Suppressor macrophage treated with lipopolysaccharide for 4 hours (primary cell): Measurements from ENCODE around the gene TGFB2.

Experiments
- DNase-seq: peaks from one replicate; pipeline ENCODE4 v3.0.0-alpha.2; 2020

TGFB2 gene

DNA sequence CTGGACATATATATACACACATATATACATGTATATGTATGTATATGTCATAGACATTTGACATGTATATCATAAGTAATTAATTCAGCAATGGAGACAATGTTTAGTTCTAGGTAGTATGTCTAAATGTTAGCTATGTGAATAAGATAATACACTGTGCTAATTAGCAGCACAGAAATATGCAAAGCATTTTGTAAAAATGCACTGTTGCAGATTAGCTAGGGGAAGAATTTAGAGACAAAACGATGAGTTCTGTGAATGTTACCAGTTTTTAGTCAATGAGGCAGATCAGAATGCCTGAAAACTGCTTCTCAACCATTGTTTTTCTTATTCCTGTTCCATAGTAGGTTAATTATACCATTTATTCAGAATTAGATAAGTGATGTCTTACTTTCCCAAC is 86.3 kb downstream of the TGFB2 start:
- DNase-seq = no peak

GRCh38 chr1:218433744-218434143 is 88.6 kb downstream of the TGFB2 start:
- no peak for DNase-seq

DNA sequence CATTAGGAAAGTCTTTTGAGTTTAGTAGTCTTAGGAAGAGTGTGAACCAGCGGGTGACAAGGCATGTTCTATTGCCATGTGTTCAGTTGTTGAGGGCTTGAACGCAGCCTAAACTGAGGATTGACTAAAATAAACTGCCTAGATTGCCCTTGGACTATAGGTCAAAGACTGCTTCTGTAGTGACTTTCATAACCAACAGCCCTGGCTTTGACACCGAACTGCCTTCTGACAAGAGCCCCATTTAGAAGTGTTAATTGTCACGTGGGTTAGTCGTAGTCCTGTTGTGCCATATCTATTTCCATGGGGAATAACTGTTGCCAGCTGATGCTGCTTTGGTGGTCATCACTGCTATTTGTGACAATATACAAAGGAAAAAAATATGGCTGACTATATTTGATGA is 90.4 kb downstream of the TGFB2 start:
- no peak for DNase-seq

GRCh38 chr1:218436346-218436745 is 91.2 kb downstream of the TGFB2 start:
- no peak for DNase-seq

DNA sequence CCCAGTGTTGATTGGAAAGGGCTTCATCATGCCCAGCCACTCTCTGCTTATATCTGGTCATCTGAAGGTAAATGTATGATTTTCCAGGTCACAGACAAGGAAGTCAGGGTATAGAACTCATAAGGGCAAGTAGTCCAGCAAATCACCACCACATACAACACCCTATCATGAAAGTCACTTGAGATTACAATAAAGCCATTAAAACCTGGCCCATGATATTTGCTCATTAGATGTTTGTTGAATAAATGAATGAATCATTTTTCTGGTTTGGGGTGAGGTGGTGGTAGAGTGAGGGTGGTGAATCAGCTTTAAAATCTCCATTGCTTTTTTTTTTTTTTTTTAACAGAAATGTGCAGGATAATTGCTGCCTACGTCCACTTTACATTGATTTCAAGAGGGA is 91.9 kb downstream of the TGFB2 start:
- DNase-seq = no peak

GRCh38 chr1:218439541-218440295 is 94.6 kb downstream of the TGFB2 start:
- no peak for DNase-seq

DNA sequence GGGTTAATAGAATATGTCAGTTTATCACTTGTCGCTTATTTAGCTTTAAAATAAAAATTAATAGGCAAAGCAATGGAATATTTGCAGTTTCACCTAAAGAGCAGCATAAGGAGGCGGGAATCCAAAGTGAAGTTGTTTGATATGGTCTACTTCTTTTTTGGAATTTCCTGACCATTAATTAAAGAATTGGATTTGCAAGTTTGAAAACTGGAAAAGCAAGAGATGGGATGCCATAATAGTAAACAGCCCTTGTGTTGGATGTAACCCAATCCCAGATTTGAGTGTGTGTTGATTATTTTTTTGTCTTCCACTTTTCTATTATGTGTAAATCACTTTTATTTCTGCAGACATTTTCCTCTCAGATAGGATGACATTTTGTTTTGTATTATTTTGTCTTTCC is 98.1 kb downstream of the TGFB2 start:
- no peak for DNase-seq

GRCh38 chr1:218444173-218444572 is 99.0 kb downstream of the TGFB2 start:
- no peak for DNase-seq

DNA sequence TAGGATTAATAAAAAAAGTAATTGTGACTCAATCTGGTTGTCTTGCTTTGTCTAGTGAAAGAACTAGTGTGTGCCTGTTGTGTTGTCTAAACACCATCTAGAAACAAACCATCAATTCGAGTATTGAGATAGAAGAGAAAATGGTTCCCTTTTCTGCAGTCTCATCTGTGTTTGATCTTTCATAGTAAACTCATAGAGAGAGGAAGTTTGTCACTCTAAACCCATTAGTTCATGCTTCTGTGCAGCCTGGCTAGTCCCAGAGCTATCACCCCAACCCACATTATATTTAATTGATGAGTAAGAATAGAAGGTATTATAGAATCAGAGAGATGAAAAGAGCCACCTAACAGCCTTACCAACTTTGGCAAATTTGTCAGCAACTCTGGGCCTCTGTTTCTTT is 99.5 kb downstream of the TGFB2 start:
- no peak for DNase-seq

GRCh38 chr1:218447010-218447689 is 102.0 kb downstream of the TGFB2 start:
- DNase-seq = no peak

DNA sequence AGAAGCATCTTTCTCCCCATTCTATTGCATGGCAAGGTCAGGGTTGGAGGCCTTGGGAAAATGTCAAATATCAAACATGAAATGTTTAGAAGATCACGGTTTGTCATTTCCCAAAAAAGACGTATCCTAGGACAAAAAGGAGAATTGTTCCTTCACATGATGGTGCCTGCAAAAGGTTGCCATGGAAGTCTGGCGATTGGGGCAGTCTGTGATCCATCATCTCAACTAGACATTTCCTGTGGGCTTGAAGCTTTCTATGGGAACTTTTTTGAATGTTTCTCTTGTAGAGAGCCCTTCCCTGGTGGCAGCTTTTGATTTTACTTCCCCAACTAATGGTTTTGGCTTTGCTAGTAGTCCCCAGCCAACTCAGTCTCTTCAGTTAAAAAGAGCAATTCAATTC is 106.3 kb downstream of the TGFB2 start:
- no peak for DNase-seq

- DNase-seq = no peak
Observed at GRCh38 chr1:218454700-218455282, 109.7 kb downstream of the TGFB2 start.

DNA sequence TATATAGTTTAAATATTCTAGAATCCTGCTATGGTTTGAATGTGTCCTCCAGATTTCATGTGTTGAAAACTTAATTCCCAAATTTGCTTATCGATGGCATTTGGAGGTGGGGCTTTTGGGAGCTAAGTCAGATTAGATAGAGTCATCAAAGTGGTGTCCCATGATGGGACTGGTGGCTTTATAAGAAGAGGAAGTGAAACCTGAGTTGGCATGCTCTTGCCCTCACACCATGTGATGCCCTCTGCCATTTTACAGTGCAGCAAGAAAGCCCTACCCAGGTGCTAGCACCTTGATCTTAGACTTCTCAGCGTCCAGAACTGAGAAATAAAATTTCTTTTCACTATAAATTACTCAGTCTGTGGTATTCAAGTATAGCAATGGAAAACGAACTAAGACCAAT is 111.3 kb downstream of the TGFB2 start:
- peak; percentile 43 for DNase-seq

DNA sequence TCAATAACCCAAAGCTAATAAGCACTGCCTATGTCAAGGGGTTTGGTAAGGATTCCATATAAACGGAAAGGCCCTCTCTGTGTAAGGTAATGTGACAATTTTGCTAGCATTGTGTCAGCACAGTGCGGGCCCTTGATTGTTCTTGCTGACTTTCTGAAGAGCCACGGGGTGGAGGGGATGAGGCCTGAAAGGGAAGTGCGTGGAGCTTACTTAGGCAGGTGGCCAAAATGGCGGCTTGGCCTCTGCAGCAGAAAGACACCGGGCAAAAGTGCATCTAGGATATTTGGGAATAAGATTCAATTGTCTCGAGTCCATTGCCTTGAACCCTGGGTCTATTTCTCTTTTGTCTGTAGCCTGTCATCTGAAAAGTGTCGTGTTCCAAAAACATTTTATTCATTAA is 114.3 kb downstream of the TGFB2 start:
- no peak for DNase-seq

DNA sequence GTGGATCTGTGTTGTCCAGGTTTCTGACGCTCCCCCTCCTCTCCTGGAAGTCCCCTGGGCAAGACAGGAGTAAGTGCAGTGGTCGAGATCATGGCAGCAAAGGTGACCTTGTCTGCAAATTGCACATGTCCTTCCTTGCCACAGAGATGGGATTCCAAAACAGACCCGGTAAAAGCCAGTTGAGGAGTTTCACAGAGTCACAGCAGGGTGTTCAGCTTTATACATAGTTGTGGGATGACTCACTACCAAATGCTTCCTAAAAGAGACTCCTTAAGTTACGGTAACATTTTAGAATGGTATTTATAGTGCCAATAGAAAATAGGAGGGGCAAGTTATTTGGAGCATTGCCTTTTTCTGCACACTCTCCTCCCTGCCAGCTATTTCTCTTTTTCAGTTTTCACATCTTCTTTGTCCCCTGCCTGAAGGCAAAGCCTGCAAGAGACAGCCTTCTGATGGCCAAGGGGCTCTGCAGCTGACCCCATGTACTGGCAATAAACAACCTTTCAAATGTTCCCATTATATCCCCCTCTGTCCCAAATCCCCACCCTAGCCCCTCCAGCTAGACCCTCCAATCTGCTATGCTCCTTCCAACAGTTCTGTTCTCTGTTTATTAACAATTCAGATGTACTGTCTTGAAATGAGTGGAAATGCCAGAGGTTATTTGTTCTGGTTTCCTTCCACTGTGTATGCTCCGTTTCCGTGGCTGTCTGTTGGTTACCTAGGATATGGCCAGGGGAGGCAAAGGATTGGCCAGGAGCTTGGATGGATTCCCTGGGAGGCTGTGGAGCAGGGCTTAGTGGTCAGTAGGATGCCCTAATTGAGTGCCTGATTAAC is 115.0 kb downstream of the TGFB2 start:
- DNase-seq = peak; percentile 25

GRCh38 chr1:218461351-218461750 is 116.2 kb downstream of the TGFB2 start:
- DNase-seq = no peak

DNA sequence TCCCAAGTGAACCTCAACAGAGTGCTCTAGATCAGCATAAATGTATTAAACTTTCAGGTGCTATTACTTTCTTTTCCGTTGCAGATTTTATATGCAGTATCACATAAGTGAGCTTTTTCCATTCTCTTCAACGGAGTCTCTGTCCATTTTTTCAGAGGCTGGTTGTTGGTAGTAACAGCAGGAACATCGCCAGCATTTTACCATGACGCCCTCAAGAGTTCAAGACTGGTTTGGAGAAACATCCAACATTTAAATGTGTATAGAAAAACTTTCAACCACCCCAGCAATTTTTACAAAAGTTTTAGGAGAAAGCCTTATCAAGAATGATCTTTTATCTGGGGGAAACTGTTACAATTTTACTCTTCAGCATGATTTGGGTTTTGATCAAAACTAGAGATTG is 117.0 kb downstream of the TGFB2 start:
- DNase-seq = no peak

GRCh38 chr1:218462587-218462986 is 117.5 kb downstream of the TGFB2 start:
- no peak for DNase-seq

GRCh38 chr1:218463194-218464156 is 118.3 kb downstream of the TGFB2 start:
- peak; percentile 80 for DNase-seq

DNA sequence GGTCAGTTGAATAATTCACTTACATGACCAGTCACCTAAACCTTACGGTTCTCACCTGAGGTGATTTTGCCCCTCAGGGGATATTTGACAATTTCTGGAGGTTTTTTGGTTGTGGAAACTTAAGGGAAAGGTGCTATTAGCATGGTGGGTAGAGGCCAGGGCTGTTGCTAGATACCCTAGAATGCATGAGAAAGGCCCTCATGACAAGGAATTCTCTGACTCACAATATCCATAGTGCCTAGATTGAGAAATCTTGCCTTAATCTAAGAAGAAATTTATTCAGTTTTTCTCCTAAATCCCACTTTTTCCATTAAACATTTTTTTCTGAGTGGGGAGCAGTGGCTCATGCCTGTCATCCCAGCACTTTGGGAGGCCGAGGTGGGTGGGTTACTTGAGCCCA is 119.7 kb downstream of the TGFB2 start:
- no peak for DNase-seq

GRCh38 chr1:218466341-218467010 is 121.3 kb downstream of the TGFB2 start:
- no peak for DNase-seq
